ENCODE measurements around the gene MMS22L.
A peak's percentile ranks its signal among the peaks of the same experiment; 100 is the strongest.

Gene MMS22L

GRCh38 chr6:97240222-97240621 lies 42.8 kb downstream of the MMS22L start:
- no peak for TF ChIP-seq CTCF (IDR thresholded peaks at IDR 0.05; ENCODE audit: low read depth, low read length)
- H3K4me3 ChIP-seq (ENCODE audit: low read depth, low read length), result no peak overlapping the region

GRCh38 chr6:97231911-97232310 lies 51.1 kb downstream of the MMS22L start:
- no peak overlapping the region for H3K4me3 ChIP-seq (ENCODE audit: low read depth, low read length)

GRCh38 chr6:97222903-97223302 lies 60.1 kb downstream of the MMS22L start:
- TF ChIP-seq CTCF (IDR thresholded peaks at IDR 0.05; ENCODE audit: low read depth, low read length), result no peak
- H3K4me3 ChIP-seq (ENCODE audit: low read depth, low read length), result no peak overlapping the region

More at GRCh38 chr6:97231911-97232310, 51.1 kb downstream of the MMS22L start:
- TF ChIP-seq CTCF (IDR thresholded peaks at IDR 0.05; ENCODE audit: low read depth, low read length), result no peak

GRCh38 chr6:97218912-97219311 lies 64.1 kb downstream of the MMS22L start:
- no peak overlapping the region for H3K4me3 ChIP-seq (ENCODE audit: low read depth, low read length)
- no peak for TF ChIP-seq CTCF (IDR thresholded peaks at IDR 0.05; ENCODE audit: low read depth, low read length)

GRCh38 chr6:97215157-97215769 lies 67.8 kb downstream of the MMS22L start:
- TF ChIP-seq CTCF (IDR thresholded peaks at IDR 0.05; ENCODE audit: low read depth, low read length), result peak; percentile 65
- H3K4me3 ChIP-seq (ENCODE audit: low read depth, low read length), result no peak overlapping the region

- TF ChIP-seq CTCF (IDR thresholded peaks at IDR 0.05; ENCODE audit: low read depth, low read length), result no peak
- H3K4me3 ChIP-seq (ENCODE audit: low read depth, low read length), result no peak overlapping the region
These were observed 68.3 kb downstream of the MMS22L start for GRCh38 chr6:97214671-97215070.

- no peak overlapping the region for H3K4me3 ChIP-seq (ENCODE audit: low read depth, low read length)
- no peak for TF ChIP-seq CTCF (IDR thresholded peaks at IDR 0.05; ENCODE audit: low read depth, low read length)
These were observed 75.6 kb downstream of the MMS22L start for GRCh38 chr6:97207383-97207782.
